ENCODE data around the gene GCGR.

The GCGR gene

DNA sequence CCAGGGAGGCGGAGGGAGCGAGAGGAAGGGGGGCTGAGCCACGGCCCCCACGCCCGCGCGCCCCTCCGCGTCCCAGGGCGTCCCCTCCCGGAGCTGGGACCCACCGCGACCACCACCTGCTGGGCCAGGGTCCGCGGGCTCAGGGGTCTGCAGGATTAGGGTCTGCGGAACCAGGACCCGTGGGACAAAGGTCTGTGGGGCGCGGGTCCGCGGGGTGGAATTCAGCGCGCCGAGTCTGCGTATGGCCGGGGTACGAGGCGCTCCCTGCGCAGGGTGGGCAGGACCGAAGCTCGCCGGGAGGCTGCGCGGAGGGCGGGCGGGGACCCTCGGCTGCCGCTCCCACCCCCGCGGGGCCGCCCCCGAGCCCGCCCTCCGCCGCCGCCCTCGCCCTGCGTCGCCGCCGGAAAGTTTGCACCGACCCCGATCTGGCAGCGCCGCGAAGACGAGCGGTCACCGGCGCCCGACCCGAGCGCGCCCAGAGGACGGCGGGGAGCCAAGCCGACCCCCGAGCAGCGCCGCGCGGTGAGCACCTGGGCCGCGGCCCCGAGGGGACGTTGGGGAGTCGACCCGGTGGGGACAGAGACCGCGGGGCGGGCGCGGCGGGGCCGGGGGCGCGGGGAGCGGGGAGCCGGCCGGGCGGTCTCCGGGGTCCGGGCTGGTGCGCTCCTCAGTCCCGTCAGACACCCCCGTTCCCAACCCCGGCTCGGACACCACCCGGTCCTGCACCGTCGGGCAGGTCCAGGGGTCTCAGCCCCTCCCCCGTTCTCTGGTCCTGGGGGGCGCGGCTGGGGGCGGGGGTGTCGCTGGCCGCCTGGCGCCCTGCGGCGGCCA, at the start of gene GCGR:
Gene GCGR (plus strand): TSS at position 423 of the 831 bp plus-strand sequence. CDS start 4,869 bp downstream, outside the sequence.
- no peak within 1 kb of the TSS for H3K4me3 ChIP-seq (ENCODE audit: low read length)
- no peak for TF ChIP-seq ZNF274 (IDR thresholded peaks at IDR 0.05; ENCODE audit: low read depth, low read length)

DNA sequence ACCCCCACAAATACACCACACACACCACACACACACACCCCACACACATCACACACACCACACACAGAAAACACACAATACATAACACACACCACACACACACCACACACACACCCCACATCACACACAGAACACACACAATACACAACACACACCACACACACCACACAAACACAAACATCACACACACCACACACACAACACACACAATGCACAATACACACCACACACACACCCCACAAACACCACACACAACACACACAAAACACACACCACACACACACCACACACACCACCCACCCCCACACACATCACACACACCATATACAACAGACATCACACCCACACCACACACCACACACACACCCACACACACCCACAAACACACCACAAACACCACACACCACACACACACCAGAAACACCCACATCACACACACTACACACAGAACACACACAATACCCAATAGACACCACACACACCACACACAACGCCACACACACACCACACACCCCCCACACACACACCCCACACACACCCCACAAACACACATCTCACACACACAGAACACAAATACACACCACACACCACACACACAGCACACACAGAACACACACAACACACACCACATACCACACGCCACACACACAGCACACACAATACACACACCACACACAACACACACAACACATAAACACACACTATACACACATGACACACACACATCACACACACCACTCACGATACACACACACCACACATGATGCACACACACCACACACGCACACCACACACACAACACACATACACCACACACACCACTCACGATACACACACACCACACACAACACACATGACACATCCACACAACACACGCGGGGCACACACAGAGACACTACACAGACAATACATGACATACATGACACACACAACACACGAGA, 11.0 kb upstream of the GCGR start:
- no peak for TF ChIP-seq ZNF274 (IDR thresholded peaks at IDR 0.05; ENCODE audit: low read depth, low read length)
- no peak overlapping the region for H3K4me3 ChIP-seq (ENCODE audit: low read length)

DNA sequence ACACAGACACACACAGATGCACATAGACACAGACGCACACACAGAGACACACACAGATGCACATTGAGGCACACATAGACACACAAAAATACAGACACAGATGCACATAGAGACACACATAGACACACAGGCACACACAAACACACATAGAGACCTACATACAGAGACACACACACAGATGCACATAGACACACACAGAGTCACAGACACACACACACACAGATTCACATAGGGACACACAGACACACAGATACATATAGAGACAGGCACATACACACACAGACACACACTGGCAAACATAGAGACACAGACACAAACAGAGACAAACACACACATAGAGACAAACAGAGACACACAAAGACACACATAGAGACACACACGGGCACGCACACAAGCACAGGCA, 9.9 kb upstream of the GCGR start:
- no peak overlapping the region for H3K4me3 ChIP-seq (ENCODE audit: low read length)
- no peak for TF ChIP-seq ZNF274 (IDR thresholded peaks at IDR 0.05; ENCODE audit: low read depth, low read length)

DNA sequence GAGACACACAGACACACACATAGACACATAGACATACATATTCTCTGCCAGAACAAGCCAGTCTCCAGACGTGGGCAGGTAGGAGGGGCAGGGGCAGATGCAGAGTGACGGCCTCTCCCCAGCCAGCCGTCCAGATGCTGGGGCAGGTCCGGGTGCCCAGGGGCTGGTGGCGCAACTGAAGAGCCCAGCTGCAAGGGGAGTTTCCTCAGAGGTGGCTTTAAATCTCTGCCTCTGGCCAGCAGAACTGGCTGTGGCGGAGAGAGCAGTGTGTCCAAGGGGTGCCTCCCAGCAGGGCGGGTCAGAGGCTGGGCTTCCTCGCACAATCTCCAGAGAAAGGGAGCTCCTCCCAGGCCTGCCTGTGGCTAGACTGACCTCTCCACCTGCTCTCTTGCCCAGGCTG, 9.4 kb upstream of the GCGR start:
- no peak overlapping the region for H3K4me3 ChIP-seq (ENCODE audit: low read length)
- TF ChIP-seq ZNF274 (IDR thresholded peaks at IDR 0.05; ENCODE audit: low read depth, low read length): no peak

DNA sequence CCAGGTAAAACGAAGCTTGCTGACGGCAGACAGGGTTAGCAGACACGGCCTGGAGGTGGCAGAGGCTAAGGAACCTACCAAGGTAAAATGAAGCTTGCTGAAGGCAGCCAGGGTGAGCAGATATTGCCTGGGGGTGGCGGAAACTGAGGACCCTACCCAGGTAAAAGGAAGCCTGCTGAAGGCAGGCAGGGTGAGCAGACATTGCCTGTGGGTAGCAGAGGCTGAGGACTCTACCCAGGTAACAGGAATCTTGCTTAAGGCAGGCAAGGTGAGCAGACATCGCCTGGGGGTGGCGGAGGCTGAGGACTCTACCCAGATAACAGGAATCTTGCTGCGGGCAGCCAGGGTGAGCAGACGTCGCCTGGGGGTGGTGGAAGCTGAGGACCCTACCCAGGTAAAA, 2.6 kb upstream of the GCGR start:
- no peak overlapping the region for H3K4me3 ChIP-seq (ENCODE audit: low read length)
- no peak for TF ChIP-seq ZNF274 (IDR thresholded peaks at IDR 0.05; ENCODE audit: low read depth, low read length)

DNA sequence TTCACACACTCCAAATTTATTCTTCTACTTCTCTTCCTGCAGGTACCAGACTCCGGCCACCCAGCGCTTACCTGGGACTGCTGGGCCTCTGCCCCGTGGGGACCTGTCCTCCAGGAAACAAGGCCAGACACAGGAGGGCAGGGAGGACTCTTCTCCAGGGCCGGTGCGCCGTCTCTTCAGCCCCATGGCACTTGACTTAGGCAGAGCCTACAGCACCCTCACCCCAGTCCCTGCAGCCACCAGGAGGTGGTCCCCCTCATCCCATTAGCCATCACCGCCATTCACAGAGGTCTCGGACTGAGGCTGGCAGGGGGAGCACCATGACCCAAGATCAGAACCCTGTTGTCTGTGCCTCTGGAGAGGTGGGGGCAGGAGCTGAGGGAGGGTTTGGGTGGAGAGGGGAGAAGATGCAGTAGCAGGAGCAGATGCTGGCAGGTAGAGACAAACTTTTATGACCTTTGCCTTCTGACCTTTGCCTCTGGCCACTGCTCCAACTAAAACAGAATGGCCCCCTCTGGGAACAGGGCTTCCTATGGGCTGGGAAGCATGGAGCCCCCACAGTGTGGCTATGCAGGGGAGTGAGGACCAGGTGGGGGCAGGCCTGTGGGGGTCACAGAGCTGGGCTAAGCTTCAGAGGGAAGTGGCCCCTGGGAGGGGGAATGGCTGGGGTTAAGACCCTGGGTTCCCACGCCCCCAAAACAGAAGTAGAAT, 1.7 kb upstream of the GCGR start:
- no peak for TF ChIP-seq ZNF274 (IDR thresholded peaks at IDR 0.05; ENCODE audit: low read depth, low read length)
- no peak overlapping the region for H3K4me3 ChIP-seq (ENCODE audit: low read length)

DNA sequence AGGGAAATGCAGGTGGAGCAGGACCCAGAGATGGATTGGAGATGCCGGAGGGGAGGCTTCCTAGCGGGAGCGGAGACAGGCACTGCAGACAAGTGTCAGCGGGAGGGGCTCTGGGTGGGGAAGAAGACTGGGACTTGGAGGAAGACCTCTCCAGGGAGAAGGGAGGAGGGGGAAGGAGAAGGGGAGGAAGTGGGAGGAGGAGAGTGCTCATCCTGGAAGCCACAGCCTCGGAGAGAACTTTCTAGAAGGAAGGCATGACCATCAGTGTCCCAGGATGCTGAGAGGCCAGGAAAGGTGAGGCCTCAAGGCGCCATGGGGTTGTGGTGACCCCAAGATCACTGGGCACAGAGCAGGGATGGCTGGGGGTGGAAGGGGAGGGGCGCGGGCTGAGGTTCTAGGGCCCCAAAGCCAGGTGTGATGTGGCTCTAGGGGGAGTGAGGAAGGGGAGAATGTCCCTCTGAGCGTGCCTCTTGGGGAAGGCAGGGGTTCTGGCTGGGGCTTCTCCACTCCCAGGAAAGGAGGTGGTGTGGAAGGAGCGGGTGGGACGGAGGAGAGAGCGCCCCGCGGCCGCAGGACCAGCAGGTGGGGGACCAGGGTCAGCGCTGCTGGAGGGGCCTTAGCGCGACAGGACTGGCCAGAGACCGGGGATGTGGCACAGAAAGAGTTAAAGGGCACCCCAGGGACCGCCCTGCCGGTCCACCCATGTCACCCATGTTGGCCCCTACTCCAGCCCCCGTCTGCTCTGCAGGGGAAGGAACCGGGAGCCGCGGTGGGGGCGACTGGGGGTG, 900 bp upstream of the GCGR start:
- no peak overlapping the region for H3K4me3 ChIP-seq (ENCODE audit: low read length)
- no peak for TF ChIP-seq ZNF274 (IDR thresholded peaks at IDR 0.05; ENCODE audit: low read depth, low read length)

DNA sequence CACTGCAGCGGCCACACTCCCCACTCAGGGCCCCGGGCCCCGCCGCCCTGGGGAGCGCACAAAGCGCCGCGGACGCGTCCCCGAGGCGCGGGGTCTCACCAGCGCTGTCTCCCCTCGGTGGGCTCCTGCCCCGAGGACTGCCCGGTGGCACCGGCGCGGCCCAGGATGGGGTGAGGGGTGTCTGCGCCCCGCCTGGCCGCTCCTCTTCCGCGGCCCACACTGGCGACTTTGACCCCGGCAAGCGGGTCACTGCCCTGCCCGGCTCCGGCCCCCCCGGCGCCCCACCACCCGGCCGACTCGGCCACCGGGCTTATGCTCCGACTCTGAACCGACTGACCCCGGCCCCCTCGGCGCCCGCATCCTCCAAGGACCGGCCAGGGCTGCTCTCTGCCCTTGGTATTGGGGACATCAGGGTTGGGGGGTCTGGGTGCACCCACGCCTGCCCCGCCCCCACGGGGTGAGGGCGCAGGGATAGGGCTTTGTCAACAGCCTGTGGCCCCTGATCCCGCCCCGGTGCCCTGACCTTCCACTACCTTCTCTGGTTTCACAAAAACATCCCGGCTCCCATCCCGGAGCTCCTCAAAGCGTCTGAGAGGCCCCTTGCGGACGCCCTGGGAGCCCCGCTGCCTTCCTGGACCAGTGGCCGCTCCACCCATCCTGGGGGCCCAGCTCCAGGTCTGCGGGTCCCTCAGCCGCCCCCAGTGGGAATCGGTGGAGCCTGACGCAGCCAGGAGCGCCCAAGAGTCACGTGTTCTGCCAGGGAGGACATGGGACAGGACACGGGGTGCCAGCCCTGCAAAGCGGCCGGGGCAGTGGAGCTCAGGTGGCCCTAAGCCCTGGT, 829 bp downstream of the GCGR start:
- TF ChIP-seq ZNF274 (IDR thresholded peaks at IDR 0.05; ENCODE audit: low read depth, low read length): no peak
- no peak overlapping the region for H3K4me3 ChIP-seq (ENCODE audit: low read length)

DNA sequence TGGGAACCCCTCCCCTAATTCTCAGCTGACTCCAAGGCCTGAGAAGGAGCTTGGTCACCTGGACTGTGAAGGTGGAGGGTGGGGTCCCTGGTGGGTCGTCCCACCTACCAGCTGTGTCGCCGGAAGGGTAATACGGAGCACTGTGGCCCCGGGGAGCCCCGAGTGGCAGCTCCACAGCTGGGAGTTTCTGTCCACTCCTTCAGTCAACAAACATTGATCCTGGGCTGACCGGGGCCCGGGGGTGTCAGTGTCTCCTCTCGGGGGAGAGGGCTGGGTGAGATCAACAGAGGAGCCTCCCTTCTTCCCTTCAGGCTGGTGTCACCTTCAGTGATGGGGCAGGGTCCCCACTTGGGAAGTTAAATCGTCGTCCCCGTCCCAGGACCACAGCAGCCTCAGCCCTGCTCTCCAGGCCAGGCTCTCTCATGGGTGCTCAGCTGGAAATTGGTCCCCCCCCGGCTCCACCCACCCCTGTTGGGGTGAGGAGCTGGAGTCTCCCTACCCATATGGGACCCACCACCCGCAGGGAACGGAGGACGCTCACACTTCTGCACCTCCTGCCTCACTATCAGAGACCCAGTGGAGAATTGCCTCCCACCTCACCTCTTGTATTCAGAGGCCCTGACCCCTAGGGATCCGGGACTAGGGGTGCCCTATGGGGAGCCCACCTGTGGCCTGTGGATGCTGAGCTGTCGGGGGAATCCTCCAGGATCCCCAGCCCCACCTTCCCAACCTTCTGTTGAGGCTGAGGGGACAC, 1.9 kb downstream of the GCGR start:
- H3K4me3 ChIP-seq (ENCODE audit: low read length): no peak overlapping the region
- no peak for TF ChIP-seq ZNF274 (IDR thresholded peaks at IDR 0.05; ENCODE audit: low read depth, low read length)

DNA sequence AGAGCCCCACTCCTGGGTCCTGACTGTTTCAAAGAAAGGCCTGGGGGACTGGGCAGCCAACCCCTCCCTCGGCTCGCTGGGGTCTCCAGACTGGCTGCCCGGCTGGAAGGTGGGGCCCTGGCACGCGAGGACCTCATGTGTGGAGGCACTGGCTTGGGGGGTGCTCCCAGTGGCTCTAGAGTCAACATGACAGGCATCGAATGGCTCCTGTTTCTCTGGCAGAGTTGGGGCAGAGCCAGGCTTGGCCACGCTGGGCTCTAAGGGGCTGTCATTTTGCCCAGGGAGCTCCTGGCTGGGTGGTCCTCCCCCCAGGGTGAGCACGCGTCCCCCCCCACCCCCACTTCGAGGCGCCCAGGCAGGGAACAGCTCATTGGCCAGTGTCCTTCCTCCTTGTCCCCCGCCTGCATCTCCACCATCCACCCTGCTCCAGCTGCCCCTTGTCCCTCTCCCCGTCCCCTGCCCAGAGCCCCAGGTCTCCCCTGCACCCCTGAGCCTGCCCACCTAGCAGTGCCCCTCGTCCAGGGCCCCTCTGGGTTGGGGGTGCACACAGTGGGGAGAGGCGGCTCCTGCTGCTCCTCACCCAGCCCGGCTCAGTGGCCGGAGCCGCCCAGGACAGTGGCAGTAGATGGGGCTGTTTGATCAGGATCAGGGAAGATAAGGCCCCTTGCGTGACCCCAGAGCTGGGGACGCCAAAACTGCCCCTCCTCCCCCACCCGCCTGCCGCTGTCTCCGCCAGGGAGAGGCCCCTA, 2.7 kb downstream of the GCGR start:
- TF ChIP-seq ZNF274 (IDR thresholded peaks at IDR 0.05; ENCODE audit: low read depth, low read length): no peak
- no peak overlapping the region for H3K4me3 ChIP-seq (ENCODE audit: low read length)

DNA sequence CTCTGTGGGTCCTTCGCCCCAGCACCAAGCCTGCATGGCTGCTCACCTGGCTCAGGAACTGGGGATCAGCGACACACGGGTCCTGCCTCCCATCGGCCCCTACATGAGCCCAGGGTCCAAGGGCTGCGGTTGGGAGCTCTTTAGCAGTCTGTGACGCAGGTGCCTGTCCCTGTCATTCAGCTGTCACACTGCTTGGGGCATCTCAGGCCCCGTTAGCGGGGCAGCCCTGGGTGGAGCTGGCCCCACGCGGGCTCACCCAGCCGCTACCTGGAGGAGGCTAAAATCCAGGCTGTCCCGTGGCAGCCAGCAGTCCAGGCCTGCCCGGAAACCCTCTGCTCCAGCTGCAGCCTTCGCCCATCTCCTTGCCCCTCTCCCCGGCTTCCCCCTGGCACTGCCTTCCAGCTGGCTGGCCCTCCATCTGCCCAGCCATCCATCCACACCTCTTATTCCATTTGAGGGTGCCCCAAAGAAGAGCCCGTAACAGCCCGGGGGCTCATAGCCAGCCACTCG, 3.3 kb downstream of the GCGR start:
- no peak overlapping the region for H3K4me3 ChIP-seq (ENCODE audit: low read length)
- no peak for TF ChIP-seq ZNF274 (IDR thresholded peaks at IDR 0.05; ENCODE audit: low read depth, low read length)
